Erythroblast (primary cell): ENCODE results near the gene LORICRIN.

Source experiments
- DNase-seq, 2 experiments: peaks; one replicate each; lab custom pipeline; 2025; lab: John Stamatoyannopoulos, UW
- GATA1 ChIP-seq: IDR thresholded peaks from 2 replicates; pipeline ENCODE4 v1.6.1; 2011; ENCODE audit warnings: low read depth, mild to moderate bottlenecking, control low read depth, low read length, moderate library complexity
- POLR2A ChIP-seq: IDR thresholded peaks from 2 replicates; pipeline ENCODE4 v1.6.1; 2011; ENCODE audit warnings: mild to moderate bottlenecking, low read length

Gene LORICRIN

GRCh38 chr1:153238527-153238926 is 21.0 kb upstream of the LORICRIN start:
- no peak for DNase-seq
- TF ChIP-seq GATA1 (no peak), POLR2A (no peak)

- TF ChIP-seq GATA1 (no peak), POLR2A (no peak)
- no peak for DNase-seq
Observed at GRCh38 chr1:153242160-153242559, 17.3 kb upstream of the LORICRIN start.

- DNase-seq, result no peak
Observed at GRCh38 chr1:153245466-153245865, 14.0 kb upstream of the LORICRIN start.

DNA sequence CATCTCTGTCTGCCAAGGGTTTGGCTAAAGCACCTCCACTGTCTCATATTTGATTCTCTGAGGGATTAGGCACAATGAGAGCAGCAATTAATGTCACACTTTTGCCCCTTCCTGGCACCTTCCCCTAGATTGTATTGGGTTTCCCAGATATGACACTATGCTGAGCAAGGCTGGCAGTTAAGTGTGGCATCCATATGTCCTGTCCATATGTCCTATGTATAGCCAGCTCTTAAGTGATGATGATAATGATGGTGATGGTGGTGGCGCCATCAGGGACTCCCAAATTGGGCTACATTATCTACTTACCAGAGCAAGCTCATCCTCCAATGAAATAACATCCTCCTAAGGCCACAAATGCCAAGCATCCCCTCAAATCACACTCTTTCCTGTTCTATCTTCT is 13.5 kb upstream of the LORICRIN start:
- no peak for DNase-seq
- TF ChIP-seq POLR2A, result no peak
- no peak for TF ChIP-seq GATA1

More at GRCh38 chr1:153245466-153245865, 14.0 kb upstream of the LORICRIN start:
- TF ChIP-seq POLR2A (no peak), GATA1 (no peak)

DNA sequence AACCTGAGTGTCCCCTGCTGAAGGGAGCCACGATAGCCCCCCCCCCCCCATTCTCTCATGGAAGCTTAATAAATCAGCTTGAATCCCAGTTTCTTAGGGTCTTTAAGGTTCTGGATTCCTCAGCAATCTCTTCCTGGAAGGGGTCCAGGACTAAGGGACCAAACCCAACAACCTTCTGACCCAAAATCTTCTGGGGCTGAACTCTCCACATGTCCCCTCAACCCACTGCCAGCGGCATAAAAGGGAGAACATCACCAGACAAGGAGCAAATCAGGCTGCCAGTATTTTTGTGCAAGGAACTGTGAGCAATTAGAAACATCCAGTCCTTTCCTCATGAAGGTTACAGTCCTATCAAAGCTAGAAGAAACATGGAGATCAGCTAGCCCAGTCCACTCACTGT is 12.7 kb upstream of the LORICRIN start:
- no peak for TF ChIP-seq GATA1
- no peak for TF ChIP-seq POLR2A
- DNase-seq, result no peak

- no peak for DNase-seq
- TF ChIP-seq POLR2A, result no peak
- TF ChIP-seq GATA1, result no peak
Observed at GRCh38 chr1:153248176-153248879, 11.2 kb upstream of the LORICRIN start.

GRCh38 chr1:153250166-153250565 is 9.3 kb upstream of the LORICRIN start:
- no peak for DNase-seq
- TF ChIP-seq POLR2A, result no peak
- TF ChIP-seq GATA1, result no peak

DNA sequence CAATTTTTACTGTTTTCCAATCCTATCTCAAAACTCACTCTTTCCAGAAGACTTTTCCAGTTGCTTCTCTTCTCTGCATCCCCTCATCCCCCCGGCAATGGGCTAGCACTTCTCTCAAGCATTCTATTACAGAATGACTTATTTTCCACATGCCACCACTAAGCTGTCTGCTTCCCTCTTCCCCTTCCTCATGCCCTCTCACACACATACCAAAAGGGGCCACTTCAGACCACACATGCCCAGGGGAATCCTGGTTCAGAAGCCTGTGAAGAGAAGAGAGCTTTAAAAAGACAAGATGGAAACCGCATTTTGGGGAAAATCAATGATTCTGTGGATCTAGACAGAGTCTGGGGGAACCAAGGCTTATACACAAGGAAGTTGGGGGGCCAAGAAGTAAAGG is 8.4 kb upstream of the LORICRIN start:
- TF ChIP-seq POLR2A (no peak), GATA1 (no peak)
- no peak for DNase-seq

DNA sequence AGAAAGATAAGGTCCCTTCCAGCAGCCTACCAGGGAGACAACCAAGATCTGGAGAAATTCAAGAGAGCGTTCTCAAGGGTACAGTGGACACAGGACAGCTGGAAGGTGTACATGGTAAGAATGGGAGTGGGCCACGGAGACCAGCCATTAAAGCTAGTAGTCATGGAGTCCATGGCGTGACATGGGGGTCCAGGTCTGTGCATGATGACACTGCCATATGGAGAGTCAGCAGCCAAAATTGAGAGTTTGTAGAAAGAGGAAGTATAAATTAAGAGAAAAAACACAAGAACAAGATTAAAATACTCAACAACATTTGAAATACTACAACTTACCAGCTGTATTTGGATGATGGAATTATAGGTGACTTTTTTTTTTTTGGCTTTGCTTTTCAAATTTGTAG is 7.9 kb upstream of the LORICRIN start:
- TF ChIP-seq POLR2A (no peak), GATA1 (no peak)
- no peak for DNase-seq

GRCh38 chr1:153251988-153252387 is 7.5 kb upstream of the LORICRIN start:
- TF ChIP-seq POLR2A (no peak), GATA1 (no peak)
- no peak for DNase-seq

DNA sequence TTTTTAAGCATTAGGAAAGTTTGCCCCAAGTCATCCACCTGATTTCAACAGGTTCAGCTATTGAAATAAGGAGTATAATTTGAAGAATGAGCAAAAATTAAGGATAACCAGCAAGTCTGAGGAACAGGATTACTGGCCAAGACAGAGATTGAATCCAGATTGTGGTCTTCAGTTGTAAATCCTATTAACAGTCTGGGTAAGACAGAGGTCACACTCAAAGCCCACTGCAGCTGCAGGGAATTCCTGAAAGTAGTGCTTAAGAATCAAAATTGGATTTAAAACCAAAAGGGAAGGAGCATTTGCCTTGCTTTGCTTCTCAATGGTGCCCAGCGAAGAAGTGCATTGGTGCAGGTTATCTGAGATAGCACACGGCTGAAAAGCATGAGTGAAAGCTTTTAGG is 6.4 kb upstream of the LORICRIN start:
- TF ChIP-seq POLR2A (no peak), GATA1 (no peak)
- DNase-seq, result no peak

DNA sequence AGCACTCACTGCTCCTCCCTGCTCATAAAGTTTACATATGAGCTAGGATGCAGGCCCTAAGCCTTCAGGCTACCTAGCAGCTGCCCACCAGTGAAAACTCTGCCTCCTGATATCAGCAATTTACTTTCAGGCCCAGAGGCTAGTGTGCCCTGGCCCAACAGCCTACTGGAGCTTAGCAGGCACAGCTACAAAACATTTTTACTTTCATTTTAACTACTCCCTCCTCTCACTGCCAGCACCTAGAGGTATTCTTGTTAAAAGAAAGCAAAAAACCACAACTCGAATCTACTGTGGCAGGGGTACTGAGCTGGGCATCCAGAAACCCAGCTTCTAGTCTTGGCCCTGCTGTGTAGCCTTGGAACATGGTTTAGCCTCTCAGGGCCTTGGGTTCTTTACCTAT is 5.8 kb upstream of the LORICRIN start:
- no peak for TF ChIP-seq GATA1
- no peak for TF ChIP-seq POLR2A
- no peak for DNase-seq

DNA sequence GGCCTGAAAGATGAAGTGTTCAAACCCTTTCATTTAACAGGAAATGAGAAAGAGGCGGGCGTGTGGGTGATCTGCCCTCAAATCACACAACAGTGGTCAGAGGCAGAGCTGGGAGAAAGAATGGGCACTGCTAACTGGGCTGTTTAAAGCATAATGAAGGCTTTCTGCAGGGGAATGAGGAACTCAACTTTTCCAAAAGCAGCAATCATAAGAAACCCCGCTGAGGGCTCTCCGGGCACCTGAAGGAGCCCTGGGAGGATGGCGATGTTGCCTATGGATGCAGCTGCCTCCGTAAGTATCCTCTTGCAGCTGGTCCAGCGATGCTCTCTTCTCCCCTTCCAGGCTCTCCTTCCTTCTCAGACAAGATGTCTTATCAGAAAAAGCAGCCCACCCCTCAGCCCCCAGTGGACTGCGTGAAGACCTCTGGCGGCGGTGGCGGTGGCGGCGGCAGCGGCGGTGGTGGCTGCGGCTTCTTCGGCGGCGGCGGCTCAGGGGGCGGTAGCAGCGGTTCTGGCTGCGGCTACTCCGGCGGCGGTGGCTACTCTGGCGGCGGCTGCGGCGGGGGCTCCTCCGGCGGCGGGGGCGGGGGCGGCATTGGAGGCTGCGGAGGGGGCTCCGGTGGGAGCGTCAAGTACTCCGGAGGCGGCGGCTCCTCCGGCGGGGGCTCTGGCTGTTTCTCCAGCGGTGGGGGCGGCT is 1.2 kb downstream of the LORICRIN start:
- no peak for DNase-seq
- TF ChIP-seq POLR2A, result no peak
- no peak for TF ChIP-seq GATA1

DNA sequence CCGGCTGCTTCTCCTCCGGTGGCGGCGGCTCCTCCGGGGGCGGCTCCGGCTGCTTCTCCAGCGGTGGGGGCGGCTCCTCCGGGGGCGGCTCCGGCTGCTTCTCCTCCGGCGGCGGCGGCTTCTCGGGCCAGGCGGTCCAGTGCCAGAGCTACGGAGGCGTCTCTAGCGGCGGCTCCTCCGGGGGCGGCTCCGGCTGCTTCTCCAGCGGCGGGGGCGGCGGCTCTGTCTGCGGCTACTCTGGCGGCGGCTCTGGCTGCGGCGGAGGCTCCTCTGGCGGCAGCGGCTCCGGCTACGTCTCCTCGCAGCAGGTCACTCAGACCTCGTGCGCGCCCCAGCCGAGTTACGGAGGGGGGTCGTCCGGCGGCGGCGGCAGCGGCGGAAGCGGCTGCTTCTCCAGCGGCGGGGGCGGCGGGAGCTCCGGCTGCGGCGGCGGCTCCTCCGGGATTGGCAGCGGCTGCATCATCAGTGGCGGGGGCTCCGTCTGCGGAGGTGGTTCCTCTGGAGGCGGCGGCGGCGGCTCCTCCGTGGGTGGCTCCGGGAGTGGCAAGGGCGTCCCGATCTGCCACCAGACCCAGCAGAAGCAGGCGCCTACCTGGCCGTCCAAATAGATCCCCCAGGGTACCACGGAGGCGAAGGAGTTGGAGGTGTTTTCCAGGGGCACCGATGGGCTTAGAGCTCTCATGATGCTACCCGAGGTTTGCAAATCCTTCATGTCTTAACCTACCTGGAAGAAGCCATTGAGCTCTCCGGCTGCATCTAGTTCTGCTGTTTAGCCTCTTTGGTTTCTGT is 2.0 kb downstream of the LORICRIN start:
- no peak for DNase-seq
- TF ChIP-seq GATA1 (no peak), POLR2A (no peak)
